ENCODE measurements around the gene ADGRG6. TPM values are rescaled to one million over a fixed set of nuclear protein-coding genes. Genes with fewer than 3 reads are reported as not detected.

Gene ADGRG6
- total and polyA plus RNA-seq, 2 of the 8 experiments (the other 6 are each of a cell fraction or from before 2014, with no cell fraction given) = 1.1 to 6.2 TPM

DNA sequence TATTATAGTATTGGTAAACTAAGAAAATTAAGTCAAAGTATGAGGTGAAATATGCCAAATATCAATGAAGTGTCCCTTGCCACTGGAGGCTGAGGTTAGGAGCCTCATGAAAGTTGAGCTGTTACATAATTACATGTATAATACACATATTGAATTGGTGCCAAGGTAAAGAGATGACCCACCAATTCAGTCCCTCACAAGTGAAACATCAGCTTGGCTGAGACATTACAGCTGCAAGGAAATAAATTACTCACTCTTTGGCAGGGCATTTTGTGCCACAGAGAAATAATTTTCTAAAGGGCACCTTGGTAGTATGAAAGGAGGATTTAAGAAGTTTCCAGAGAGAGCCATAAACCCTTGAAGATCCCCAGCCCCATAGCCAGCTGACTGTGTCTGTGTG is 127.4 kb downstream of the ADGRG6 start:
- no peak overlapping the region for H3K23ac ChIP-seq (ENCODE audit: insufficient read length)
- H2BK20ac ChIP-seq (ENCODE audit: low read length) = no peak overlapping the region
- no peaks in the 10 kb centered on the region for H3K36me3 ChIP-seq (ENCODE audit: control insufficient read depth in 2 of 4, insufficient read depth in 4 of 4, low read length in 3 of 4)
- H3K4me1 ChIP-seq (replicated peaks in 1 of 4; ENCODE audit: control insufficient read depth in 3 of 4, insufficient read depth in 4 of 4, low read length in 3 of 4) = no peaks in the 10 kb centered on the region
- no peak overlapping the region for H2BK12ac ChIP-seq (ENCODE audit: low read depth, low read length)
- no peak overlapping the region for H3K9ac ChIP-seq (replicated peaks in 1 of 4; ENCODE audit: extremely low read depth in 1 of 4, low read depth in 3 of 4, low read length in 3 of 4)
- DNase-seq (ENCODE audit: low read depth in 1 of 2, low spot score in 2 of 2) (no peak), FAIRE-seq (no peak)
- H3K4me2 ChIP-seq (ENCODE audit: insufficient read depth in 1 of 2, low read depth in 2 of 2, low read length in 2 of 2) = no peak overlapping the region
- no peaks in the 10 kb centered on the region for H3K79me2 ChIP-seq (ENCODE audit: control insufficient read depth in 1 of 2, insufficient read depth in 2 of 2, low read length in 2 of 2)
- peaks cover 0 to 2% of the 10 kb centered on the region in 2 experiments; a peak in 1 of 4 replicates for H3K9me3 ChIP-seq (ENCODE audit: insufficient read depth in 2 of 2, low read depth in 1 of 2, low read length in 1 of 2)
- no peak overlapping the region for H4K5ac ChIP-seq (ENCODE audit: insufficient read length, low read depth, low read length)
- no peak overlapping the region for H2AFZ ChIP-seq (ENCODE audit: low read length)
- no peak overlapping the region for H4K8ac ChIP-seq (ENCODE audit: extremely low read depth, insufficient read depth, low read length)
- ChIA-PET POLR2A (ENCODE audit: partially characterized antibody) (no interaction called here), CTCF (ENCODE audit: partially characterized antibody) (no interaction called here)
- no peak overlapping the region for H4K91ac ChIP-seq (replicated peaks; ENCODE audit: insufficient read length, low read length)
- no peaks in the 10 kb centered on the region for H4K20me1 ChIP-seq (replicated peaks in 1 of 2; ENCODE audit: control insufficient read depth in 1 of 2, insufficient read depth in 2 of 2, low read length in 2 of 2)
- H2BK120ac ChIP-seq (replicated peaks; ENCODE audit: low read depth, low read length) = no peak overlapping the region
- H3K23me2 ChIP-seq (ENCODE audit: low read depth, low read length) = no peaks in the 10 kb centered on the region; the same call in 1 of the 2 replicates
- no peak overlapping the region for H3K56ac ChIP-seq (replicated peaks; ENCODE audit: insufficient read length, low read depth, low read length)
- H3K4me3 ChIP-seq (ENCODE audit: extremely low read depth in 1 of 4, insufficient read depth in 2 of 4, low read depth in 3 of 4, low read length in 4 of 4) = no peak overlapping the region
- H3K27ac ChIP-seq (ENCODE audit: low read depth, low read length) = no peak overlapping the region
- H3K4ac ChIP-seq (replicated peaks; ENCODE audit: insufficient read length, low read depth, low read length) = no peak overlapping the region
- no peaks in the 10 kb centered on the region for H3K79me1 ChIP-seq (ENCODE audit: low read depth, low read length)
- no peak overlapping the region for H3K14ac ChIP-seq (ENCODE audit: insufficient read length)
- H3K27me3 ChIP-seq (replicated peaks in 1 of 4; ENCODE audit: control insufficient read depth in 3 of 4, extremely low read depth in 1 of 4, insufficient read depth in 3 of 4, low read length in 3 of 4) = no peaks in the 10 kb centered on the region
- H2AK5ac ChIP-seq (ENCODE audit: low read depth, low read length) = no peak overlapping the region
- H3K18ac ChIP-seq (ENCODE audit: extremely low read depth, low read length) = no peak overlapping the region
- no peak overlapping the region for H2BK5ac ChIP-seq (ENCODE audit: low read depth, low read length)
- no peak overlapping the region for H2BK15ac ChIP-seq (ENCODE audit: low read length)
- no peak for TF ChIP-seq SAP30 (IDR thresholded peaks at IDR 0.05; ENCODE audit: insufficient read depth, insufficient replicate concordance, low read length)

Measured in H1 (cell line).